GM23248 (cell line): Measurements from ENCODE around the gene SERPINB5.

ENCODE experiments used
- EZH2 ChIP-seq: fragments of 200-600 bp; sonication (generic); IDR thresholded peaks from 2 replicates; pipeline ENCODE4 v1.6.1; 2018; ENCODE audit warnings: antibody characterized with exemption, mild to moderate bottlenecking; ENCODE audit not compliant: insufficient read depth, poor library complexity, severe bottlenecking
- EZH2phosphoT487 ChIP-seq: fragments of 200-600 bp; sonication (generic); IDR thresholded peaks from 2 replicates; pipeline ENCODE4 v1.6.1; 2018; ENCODE audit warnings: antibody characterized with exemption, moderate library complexity, mild to moderate bottlenecking, low read depth; ENCODE audit not compliant: insufficient read depth

- TF ChIP-seq EZH2phosphoT487 (no peak), EZH2 (no peak)
These were observed 29.5 kb downstream of the SERPINB5 start for GRCh38 chr18:63506336-63506646.
